ENCODE data around the gene PRKCB.
"Not testable (repeated sequence)": the region's sequence is repeated elsewhere in the genome, so short reads cannot be mapped to it uniquely, and the experiment has no call there.

Gene PRKCB

GRCh38 chr16:24149102-24149501, 313.3 kb downstream of the PRKCB start:
- no peak overlapping the region for H3K4me3 ChIP-seq (ENCODE audit: low read depth, low read length)
- DNase-seq (ENCODE audit: low read depth) = no peak
- TF ChIP-seq CTCF (IDR thresholded peaks at IDR 0.05; ENCODE audit: control insufficient read depth, extremely low read depth, insufficient read depth) = no peak

- no peak for TF ChIP-seq CTCF (IDR thresholded peaks at IDR 0.05; ENCODE audit: control insufficient read depth, extremely low read depth, insufficient read depth)
Measured at GRCh38 chr16:24150282-24150681, 314.5 kb downstream of the PRKCB start.

GRCh38 chr16:24151482-24151939, 315.7 kb downstream of the PRKCB start:
- DNase-seq (ENCODE audit: low read depth) = no peak
- TF ChIP-seq CTCF (IDR thresholded peaks at IDR 0.05; ENCODE audit: control insufficient read depth, extremely low read depth, insufficient read depth) = no peak
- H3K4me3 ChIP-seq (ENCODE audit: low read depth, low read length) = no peak overlapping the region

More at GRCh38 chr16:24150282-24150681, 314.5 kb downstream of the PRKCB start:
- H3K4me3 ChIP-seq (ENCODE audit: low read depth, low read length) = no peak overlapping the region
- DNase-seq (ENCODE audit: low read depth) = no peak

GRCh38 chr16:24152048-24152447, 316.3 kb downstream of the PRKCB start:
- not testable (repeated sequence) for DNase-seq (ENCODE audit: low read depth); H3K4me3 ChIP-seq (ENCODE audit: low read depth, low read length)

- no peak for DNase-seq (ENCODE audit: low read depth)
- no peak overlapping the region for H3K4me3 ChIP-seq (ENCODE audit: low read depth, low read length)
- TF ChIP-seq CTCF (IDR thresholded peaks at IDR 0.05; ENCODE audit: control insufficient read depth, extremely low read depth, insufficient read depth) = no peak
Measured at GRCh38 chr16:24152826-24153225, 317.0 kb downstream of the PRKCB start.

- DNase-seq (ENCODE audit: low read depth) = no peak
- no peak for TF ChIP-seq CTCF (IDR thresholded peaks at IDR 0.05; ENCODE audit: control insufficient read depth, extremely low read depth, insufficient read depth)
Measured at GRCh38 chr16:24156777-24157176, 321.0 kb downstream of the PRKCB start.

GRCh38 chr16:24163935-24164334, 328.2 kb downstream of the PRKCB start:
- no peak overlapping the region for H3K4me3 ChIP-seq (ENCODE audit: low read depth, low read length)
- no peak for DNase-seq (ENCODE audit: low read depth)
- no peak for TF ChIP-seq CTCF (IDR thresholded peaks at IDR 0.05; ENCODE audit: control insufficient read depth, extremely low read depth, insufficient read depth)

More at GRCh38 chr16:24156777-24157176, 321.0 kb downstream of the PRKCB start:
- H3K4me3 ChIP-seq (ENCODE audit: low read depth, low read length) = no peak overlapping the region

Measured in LNCaP clone FGC (cell line).